Thyroid gland (tissue), 4 donors: ENCODE measurements around the gene ARL8A.

Experiments
- CTCF ChIP-seq, 6 experiments: fragments of 200-600 bp in 3 of 6; fragments of 450-650 bp in 3 of 6; sonication (generic) in 3 of 6; IDR thresholded peaks; one replicate each; pipeline ENCODE4 v1.5.1; 2016 to 2019; ENCODE audit warnings: antibody characterized with exemption in 6 of 6, mild to moderate bottlenecking in 2 of 6, inconsistent platforms in 1 of 6, moderate library complexity in 1 of 6
- POLR2A ChIP-seq, 2 donors: fragments of 450-650 bp; IDR thresholded peaks; one replicate each; pipeline ENCODE4 v1.6.1; 2017; ENCODE audit warnings: antibody characterized with exemption in 2 of 2, mild to moderate bottlenecking in 2 of 2, moderate library complexity in 1 of 2

GRCh38 chr1:202127061-202127460, 17.5 kb downstream of the ARL8A start:
- TF ChIP-seq CTCF (IDR thresholded peaks at IDR 0.05) = no peak
- TF ChIP-seq POLR2A (IDR thresholded peaks at IDR 0.05) = no peak
